Glutamatergic neuron (in vitro differentiated cells): ENCODE measurements around the gene NOL6. TPM values are rescaled to one million over a fixed set of nuclear protein-coding genes. Genes with fewer than 3 reads are reported as not detected.
"Not testable (repeated sequence)": the region's sequence is repeated elsewhere in the genome, so short reads cannot be mapped to it uniquely, and the experiment has no call there.

Source experiments
- DNase-seq: peaks from one replicate; pipeline ENCODE4 v3.0.0; 2022
- H3K27ac Mint-ChIP-seq: one replicate; pipeline ENCODE4 v1.8.0; 2020; ENCODE audit warnings: mild to moderate bottlenecking, mixed read lengths, inconsistent platforms; ENCODE audit not compliant: unreplicated experiment
- H3K27me3 Mint-ChIP-seq: one replicate; pipeline ENCODE4 v1.8.0; 2020; ENCODE audit warnings: mild to moderate bottlenecking, moderate library complexity, mixed read lengths, inconsistent platforms; ENCODE audit not compliant: unreplicated experiment
- H3K36me3 Mint-ChIP-seq: one replicate; pipeline ENCODE4 v1.8.0; 2020; ENCODE audit warnings: mild to moderate bottlenecking, mixed read lengths, inconsistent platforms; ENCODE audit not compliant: unreplicated experiment
- H3K4me1 Mint-ChIP-seq: one replicate; pipeline ENCODE4 v1.8.0; 2020; ENCODE audit warnings: mild to moderate bottlenecking, low read depth, mixed read lengths, inconsistent platforms; ENCODE audit not compliant: unreplicated experiment
- H3K4me3 Mint-ChIP-seq: one replicate; pipeline ENCODE4 v1.8.0; 2020; ENCODE audit warnings: mild to moderate bottlenecking, mixed read lengths, inconsistent platforms; ENCODE audit not compliant: unreplicated experiment
- H3K9me3 Mint-ChIP-seq: one replicate; pipeline ENCODE4 v1.8.0; 2020; ENCODE audit warnings: mild to moderate bottlenecking, moderate library complexity, mixed read lengths, inconsistent platforms; ENCODE audit not compliant: unreplicated experiment
- long read RNA-seq: library from polyadenylated mRNA; unstranded; transcript quantifications from one replicate; pipeline ENCODE4 v2.0.0, GENCODE V29; 2020; ENCODE audit not compliant: unreplicated experiment
- total RNA-seq: library from RNA; stranded (reverse); fragmentation: NEBNext Ultra II Directional; extraction: Animal tissue kit (Norgen Biotek cat#: 25700); gene quantifications from one replicate; pipeline ENCODE4 v1.2.1, GENCODE V29; 2021; ENCODE audit not compliant: unreplicated experiment
- TF ChIP-seq, protein P1 (sequence below): fragments of 200-600 bp; sonication (generic); IDR thresholded peaks from one replicate; pipeline ENCODE4 v1.5.0; 2021; ENCODE audit not compliant: partially characterized antibody, unreplicated experiment

Gene NOL6, protein sequence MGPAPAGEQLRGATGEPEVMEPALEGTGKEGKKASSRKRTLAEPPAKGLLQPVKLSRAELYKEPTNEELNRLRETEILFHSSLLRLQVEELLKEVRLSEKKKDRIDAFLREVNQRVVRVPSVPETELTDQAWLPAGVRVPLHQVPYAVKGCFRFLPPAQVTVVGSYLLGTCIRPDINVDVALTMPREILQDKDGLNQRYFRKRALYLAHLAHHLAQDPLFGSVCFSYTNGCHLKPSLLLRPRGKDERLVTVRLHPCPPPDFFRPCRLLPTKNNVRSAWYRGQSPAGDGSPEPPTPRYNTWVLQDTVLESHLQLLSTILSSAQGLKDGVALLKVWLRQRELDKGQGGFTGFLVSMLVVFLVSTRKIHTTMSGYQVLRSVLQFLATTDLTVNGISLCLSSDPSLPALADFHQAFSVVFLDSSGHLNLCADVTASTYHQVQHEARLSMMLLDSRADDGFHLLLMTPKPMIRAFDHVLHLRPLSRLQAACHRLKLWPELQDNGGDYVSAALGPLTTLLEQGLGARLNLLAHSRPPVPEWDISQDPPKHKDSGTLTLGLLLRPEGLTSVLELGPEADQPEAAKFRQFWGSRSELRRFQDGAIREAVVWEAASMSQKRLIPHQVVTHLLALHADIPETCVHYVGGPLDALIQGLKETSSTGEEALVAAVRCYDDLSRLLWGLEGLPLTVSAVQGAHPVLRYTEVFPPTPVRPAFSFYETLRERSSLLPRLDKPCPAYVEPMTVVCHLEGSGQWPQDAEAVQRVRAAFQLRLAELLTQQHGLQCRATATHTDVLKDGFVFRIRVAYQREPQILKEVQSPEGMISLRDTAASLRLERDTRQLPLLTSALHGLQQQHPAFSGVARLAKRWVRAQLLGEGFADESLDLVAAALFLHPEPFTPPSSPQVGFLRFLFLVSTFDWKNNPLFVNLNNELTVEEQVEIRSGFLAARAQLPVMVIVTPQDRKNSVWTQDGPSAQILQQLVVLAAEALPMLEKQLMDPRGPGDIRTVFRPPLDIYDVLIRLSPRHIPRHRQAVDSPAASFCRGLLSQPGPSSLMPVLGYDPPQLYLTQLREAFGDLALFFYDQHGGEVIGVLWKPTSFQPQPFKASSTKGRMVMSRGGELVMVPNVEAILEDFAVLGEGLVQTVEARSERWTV
- 25.6 TPM for total RNA-seq
- long read RNA-seq, partial matches to known transcripts: 0 of 2 reads
- long read RNA-seq, other reads (novel, unspliced or antisense): 2 of 2 reads

DNA sequence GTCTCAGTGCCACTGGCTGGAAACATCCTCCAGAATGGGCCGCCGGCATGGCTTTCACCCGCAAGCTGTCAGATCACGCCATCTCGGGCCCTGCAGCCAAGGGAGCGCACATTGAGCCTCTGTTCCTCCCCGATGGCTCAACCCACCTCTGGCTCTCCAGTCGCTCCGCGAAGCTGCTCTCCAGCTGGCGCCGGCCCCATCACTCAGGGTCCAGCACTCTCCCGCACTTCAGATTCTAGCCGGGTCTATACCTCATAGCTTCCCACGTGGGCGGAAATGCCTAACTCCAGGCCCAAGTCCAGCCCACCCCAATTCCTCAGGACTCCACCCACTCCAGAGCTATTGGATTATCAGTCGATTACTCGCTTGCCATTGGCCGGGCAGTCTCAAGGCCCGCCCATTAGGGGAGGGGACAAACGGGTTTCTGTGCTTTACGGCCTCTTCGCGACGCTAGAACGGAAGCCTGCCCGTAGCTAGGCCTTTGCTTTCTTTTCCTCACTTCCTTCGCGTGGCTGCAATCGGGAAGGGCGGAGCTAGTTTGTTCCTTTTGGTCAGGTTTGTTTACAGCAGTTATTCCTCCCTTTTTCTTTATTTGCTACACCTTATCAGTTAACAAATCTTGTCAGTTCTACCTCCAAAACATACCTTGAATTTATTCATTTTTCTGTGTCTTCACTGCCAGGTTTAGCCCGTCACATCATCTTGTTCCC, at the start of gene NOL6:
NOL6 (minus strand) TSS at position 282 of the 710 bp plus-strand sequence; CDS start at position 200, 82 bp downstream.
- Mint-ChIP-seq H3K4me3 (peak within 1 kb of the TSS; percentile 100), H3K27ac (peak within 1 kb of the TSS; percentile 93), H3K9me3 (peaks cover 3% of the 10 kb centered on the region), H3K27me3 (peaks cover 2% of the 10 kb centered on the region), H3K36me3 (no peaks in the 10 kb centered on the region), H3K4me1 (peaks cover 5% of the 10 kb centered on the region)
- TF ChIP-seq, protein P1, sequence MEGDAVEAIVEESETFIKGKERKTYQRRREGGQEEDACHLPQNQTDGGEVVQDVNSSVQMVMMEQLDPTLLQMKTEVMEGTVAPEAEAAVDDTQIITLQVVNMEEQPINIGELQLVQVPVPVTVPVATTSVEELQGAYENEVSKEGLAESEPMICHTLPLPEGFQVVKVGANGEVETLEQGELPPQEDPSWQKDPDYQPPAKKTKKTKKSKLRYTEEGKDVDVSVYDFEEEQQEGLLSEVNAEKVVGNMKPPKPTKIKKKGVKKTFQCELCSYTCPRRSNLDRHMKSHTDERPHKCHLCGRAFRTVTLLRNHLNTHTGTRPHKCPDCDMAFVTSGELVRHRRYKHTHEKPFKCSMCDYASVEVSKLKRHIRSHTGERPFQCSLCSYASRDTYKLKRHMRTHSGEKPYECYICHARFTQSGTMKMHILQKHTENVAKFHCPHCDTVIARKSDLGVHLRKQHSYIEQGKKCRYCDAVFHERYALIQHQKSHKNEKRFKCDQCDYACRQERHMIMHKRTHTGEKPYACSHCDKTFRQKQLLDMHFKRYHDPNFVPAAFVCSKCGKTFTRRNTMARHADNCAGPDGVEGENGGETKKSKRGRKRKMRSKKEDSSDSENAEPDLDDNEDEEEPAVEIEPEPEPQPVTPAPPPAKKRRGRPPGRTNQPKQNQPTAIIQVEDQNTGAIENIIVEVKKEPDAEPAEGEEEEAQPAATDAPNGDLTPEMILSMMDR: no peak
- peak; percentile 95 for DNase-seq

DNA sequence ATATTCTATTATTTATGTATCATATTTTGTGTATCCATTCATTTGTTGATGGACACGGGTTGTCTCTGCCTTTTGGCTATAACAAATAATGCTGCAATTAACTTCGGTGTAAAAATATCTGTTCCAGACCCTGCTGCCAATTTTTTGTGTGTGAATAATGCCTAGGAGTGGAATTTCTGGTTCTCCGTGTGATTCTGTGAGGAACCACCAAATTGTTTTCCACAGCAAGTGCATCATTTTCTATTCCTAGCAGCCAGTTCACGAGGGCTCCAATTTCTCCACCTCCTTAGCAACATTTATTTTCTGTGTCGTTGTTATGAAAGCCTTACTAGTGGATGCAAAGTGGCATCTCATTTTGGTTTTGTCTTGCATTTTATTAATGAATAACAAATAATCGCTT, 48.1 kb upstream of the NOL6 start:
- not testable (repeated sequence) for H3K4me3 Mint-ChIP-seq, H3K27me3 Mint-ChIP-seq, H3K27ac Mint-ChIP-seq, H3K9me3 Mint-ChIP-seq, H3K36me3 Mint-ChIP-seq, DNase-seq, H3K4me1 Mint-ChIP-seq

DNA sequence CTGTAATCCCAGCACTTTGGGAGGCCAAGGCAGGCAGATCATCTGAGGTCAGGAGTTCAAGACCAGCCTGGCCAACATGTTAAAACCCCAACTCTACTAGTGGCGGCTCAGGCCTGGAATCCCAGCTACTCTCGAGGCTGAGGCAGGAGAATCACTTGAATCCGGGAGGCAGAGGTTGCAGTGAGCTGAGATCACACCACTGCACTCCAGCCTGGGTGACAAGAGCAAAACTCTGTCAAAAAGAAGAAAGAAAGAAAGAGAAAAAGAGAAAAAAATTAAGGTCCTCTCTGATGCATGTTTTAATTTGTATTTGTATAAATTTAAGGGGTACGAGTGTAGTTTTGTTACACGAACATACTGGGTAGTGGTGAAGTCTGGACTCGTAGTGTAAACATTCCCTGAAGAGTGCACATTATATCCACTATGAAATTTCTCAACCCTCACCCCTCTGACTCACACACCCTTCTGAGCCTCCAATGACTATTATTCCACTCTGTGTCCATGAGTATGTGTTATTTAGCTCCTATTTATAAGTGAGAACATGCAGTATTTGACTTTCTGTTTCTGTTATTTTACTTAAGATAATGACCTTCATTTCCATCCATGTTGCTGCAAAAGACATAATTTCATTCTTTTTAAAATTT, 44.3 kb upstream of the NOL6 start:
- DNase-seq, H3K27me3 Mint-ChIP-seq, H3K9me3 Mint-ChIP-seq, H3K4me1 Mint-ChIP-seq, H3K36me3 Mint-ChIP-seq, H3K27ac Mint-ChIP-seq, H3K4me3 Mint-ChIP-seq: not testable (repeated sequence)

DNA sequence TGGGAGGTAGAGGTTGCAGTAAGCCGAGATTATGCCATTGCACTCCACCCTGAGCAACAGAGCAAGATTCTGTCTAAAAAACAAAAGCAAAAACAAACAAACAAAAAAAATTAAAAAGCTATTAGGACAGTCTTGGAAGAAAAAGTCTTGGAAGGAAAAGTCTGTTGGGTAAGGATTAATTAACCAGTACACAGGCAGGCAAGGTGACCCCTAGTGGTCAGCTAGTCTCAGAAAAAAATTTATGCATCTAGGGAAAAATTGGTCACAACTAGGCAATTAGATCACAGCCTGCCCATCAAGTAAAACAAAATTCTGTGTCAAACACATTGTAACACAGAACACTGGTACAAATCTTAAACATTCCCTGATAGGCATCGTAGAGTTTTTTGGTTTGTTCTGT, 43.6 kb upstream of the NOL6 start:
- TF ChIP-seq, protein P1: peak; percentile 80
- peaks cover 6% of the 10 kb centered on the region for H3K9me3 Mint-ChIP-seq
- no peak overlapping the region for H3K4me3 Mint-ChIP-seq
- no peak for DNase-seq
- no peak overlapping the region for H3K27ac Mint-ChIP-seq
- peaks cover 3% of the 10 kb centered on the region for H3K27me3 Mint-ChIP-seq
- no peaks in the 10 kb centered on the region for H3K4me1 Mint-ChIP-seq
- H3K36me3 Mint-ChIP-seq: peaks cover 9% of the 10 kb centered on the region

DNA sequence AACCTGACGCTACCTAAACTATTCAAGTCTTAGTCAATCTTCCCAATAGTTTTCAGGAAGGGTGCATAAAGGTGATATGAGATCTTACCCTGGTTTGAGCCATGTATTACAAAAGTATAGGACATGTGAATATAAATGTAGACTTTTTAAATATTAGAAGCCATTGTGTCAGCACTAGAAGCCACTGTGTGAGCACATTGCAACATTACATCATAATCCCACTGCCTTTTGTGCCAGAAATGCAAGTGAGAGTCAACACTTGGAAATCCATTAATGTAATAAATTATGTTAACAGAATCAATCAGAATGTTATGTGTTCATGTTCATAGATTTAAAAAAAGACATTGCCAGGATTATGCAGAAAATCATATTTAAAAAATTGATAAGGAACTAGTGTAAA, 42.7 kb upstream of the NOL6 start:
- not testable (repeated sequence) for H3K27ac Mint-ChIP-seq, H3K4me3 Mint-ChIP-seq, H3K4me1 Mint-ChIP-seq, H3K9me3 Mint-ChIP-seq, DNase-seq, H3K36me3 Mint-ChIP-seq, H3K27me3 Mint-ChIP-seq

DNA sequence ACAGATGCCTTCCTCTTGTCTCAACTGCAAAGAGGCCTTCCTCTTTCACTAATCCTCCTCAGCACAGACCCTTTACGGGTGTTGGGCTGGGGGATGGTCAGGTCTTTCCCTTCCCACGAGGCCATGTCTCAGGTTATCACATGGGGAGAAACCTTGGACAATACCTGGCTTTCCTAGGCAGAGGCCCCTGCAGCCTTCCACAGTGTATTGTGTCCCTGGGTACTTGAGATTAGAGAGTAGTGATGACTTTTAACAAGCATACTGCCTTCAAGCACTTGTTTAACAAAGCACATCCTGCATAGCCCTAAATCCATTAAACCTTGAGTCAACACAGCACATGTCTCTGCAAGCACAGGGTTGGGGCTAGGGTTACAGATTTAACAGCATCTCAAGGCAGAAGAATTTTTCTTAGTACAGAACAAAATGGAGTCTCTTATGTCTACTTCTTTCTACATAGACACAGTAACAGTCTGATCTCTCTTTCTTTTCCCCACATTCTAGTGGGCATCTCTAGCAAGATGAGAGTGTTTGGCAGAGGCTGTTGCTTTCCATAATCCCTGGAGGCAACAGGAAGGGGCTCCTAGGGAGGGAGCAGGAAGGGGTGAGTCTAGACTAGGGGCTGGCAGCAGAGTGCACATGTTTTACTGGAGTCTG, 41.7 kb upstream of the NOL6 start:
- not testable (repeated sequence) for H3K27ac Mint-ChIP-seq, H3K36me3 Mint-ChIP-seq, DNase-seq, H3K4me1 Mint-ChIP-seq, H3K4me3 Mint-ChIP-seq, H3K9me3 Mint-ChIP-seq, H3K27me3 Mint-ChIP-seq

DNA sequence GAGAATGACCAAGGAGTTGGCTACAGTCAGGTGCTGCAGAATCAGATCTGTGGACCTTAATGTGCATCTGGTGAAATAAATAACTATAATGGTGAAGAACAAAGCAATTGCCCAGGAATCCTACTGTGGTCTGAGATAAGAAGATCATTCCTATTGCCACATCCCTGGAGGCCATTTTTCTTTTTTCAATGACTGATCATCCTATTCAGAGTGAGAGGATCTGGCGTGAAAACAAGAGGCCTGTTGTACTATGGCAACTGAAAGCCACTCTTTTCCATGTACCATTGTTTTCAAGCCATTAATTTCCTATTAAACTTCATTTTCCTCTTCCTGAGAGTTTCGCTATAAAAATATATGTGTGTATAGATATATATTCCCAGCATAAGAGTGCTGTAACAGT, 38.8 kb upstream of the NOL6 start:
- H3K27ac Mint-ChIP-seq, H3K27me3 Mint-ChIP-seq, H3K36me3 Mint-ChIP-seq, DNase-seq, H3K4me1 Mint-ChIP-seq, H3K9me3 Mint-ChIP-seq: not testable (repeated sequence)
- peak overlapping the region; percentile 11 for H3K4me3 Mint-ChIP-seq

DNA sequence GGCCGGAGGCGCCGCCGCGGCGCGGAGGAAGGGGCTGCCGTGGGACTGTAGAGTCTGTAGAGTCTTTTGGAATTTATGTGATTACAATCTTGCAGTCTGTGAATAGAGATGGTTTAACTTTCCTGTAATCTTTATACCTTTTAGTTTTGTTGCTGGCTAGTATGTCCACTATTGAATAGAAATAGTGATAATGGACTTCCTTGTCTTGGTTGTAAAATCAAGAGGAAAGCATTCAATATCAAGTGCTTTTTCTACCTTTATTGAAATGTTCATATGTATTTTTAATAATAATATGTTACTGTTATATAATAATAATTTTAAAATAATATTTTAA, 37.4 kb upstream of the NOL6 start:
- not testable (repeated sequence) for DNase-seq, H3K36me3 Mint-ChIP-seq, H3K9me3 Mint-ChIP-seq, H3K27me3 Mint-ChIP-seq, H3K4me1 Mint-ChIP-seq
- peak overlapping the region; percentile 94 for H3K27ac Mint-ChIP-seq
- H3K4me3 Mint-ChIP-seq: peak overlapping the region; percentile 97
